CD4-positive, alpha-beta T cell treated with Interleukin-17A for 4 hours (primary cell): ENCODE results near the gene BSX.

Source experiments
- DNase-seq: peaks from one replicate; pipeline ENCODE4 v3.0.0-alpha.2; 2020; ENCODE audit warnings: mixed read lengths

BSX gene

GRCh38 chr11:122954455-122954854 is 27.2 kb downstream of the BSX start:
- DNase-seq: no peak

- no peak for DNase-seq
These were observed 30.4 kb downstream of the BSX start for GRCh38 chr11:122951211-122951610.

GRCh38 chr11:122938557-122938956 is 43.1 kb downstream of the BSX start:
- no peak for DNase-seq

- no peak for DNase-seq
These were observed 43.7 kb downstream of the BSX start for GRCh38 chr11:122937983-122938382.

GRCh38 chr11:122933416-122933815 is 48.2 kb downstream of the BSX start:
- no peak for DNase-seq

GRCh38 chr11:122931510-122931909 is 50.1 kb downstream of the BSX start:
- no peak for DNase-seq
